OCI-LY1 (cell line): ENCODE results near the gene EPHB2.

ENCODE experiments used
- H2AFZ ChIP-seq: fragments of 200-600 bp; sonication (generic), shearing (Covaris generic); 2 replicates; pipeline ENCODE4 v1.6.0; 2014; ENCODE audit warnings: antibody characterized with exemption, mild to moderate bottlenecking, low read length
- H3F3A ChIP-seq: fragments of 200-600 bp; sonication (generic), shearing (Covaris generic); 2 replicates; pipeline ENCODE4 v1.6.0; 2014; ENCODE audit warnings: mild to moderate bottlenecking, antibody characterized with exemption, low read length, moderate library complexity; ENCODE audit not compliant: insufficient read depth
- H3K27ac ChIP-seq: fragments of 200-600 bp; sonication (generic); 2 replicates; pipeline ENCODE4 v1.5.1; 2014; ENCODE audit warnings: low read length, mixed run types, mild to moderate bottlenecking, low read depth; ENCODE audit not compliant: poor library complexity, severe bottlenecking
- H3K27me3 ChIP-seq: fragments of 200-600 bp; sonication (generic); 2 replicates; pipeline ENCODE4 v1.6.0; 2014; ENCODE audit warnings: antibody characterized with exemption, mild to moderate bottlenecking, low read length, moderate library complexity; ENCODE audit not compliant: insufficient read depth
- H3K36me3 ChIP-seq: fragments of 200-600 bp; sonication (generic); 2 replicates; pipeline ENCODE4 v1.6.1; 2014; ENCODE audit warnings: mild to moderate bottlenecking, antibody characterized with exemption, low read length, moderate library complexity, mixed read lengths; ENCODE audit not compliant: insufficient read depth
- H3K4me1 ChIP-seq: fragments of 200-600 bp; sonication (generic); 2 replicates; pipeline ENCODE4 v1.5.1; 2014; ENCODE audit warnings: mild to moderate bottlenecking, low read length, moderate library complexity; ENCODE audit not compliant: insufficient read depth, severe bottlenecking
- H3K4me2 ChIP-seq: fragments of 200-600 bp; sonication (generic), shearing (Covaris generic); 2 replicates; pipeline ENCODE4 v1.6.1; 2014; ENCODE audit warnings: low read length
- H3K4me3 ChIP-seq: fragments of 200-600 bp; sonication (generic); 2 replicates; pipeline ENCODE4 v1.5.1; 2014; ENCODE audit warnings: low read length, low read depth, mild to moderate bottlenecking, mixed read lengths; ENCODE audit not compliant: poor library complexity, severe bottlenecking
- H3K79me2 ChIP-seq: fragments of 200-600 bp; shearing (Covaris generic); 2 replicates; pipeline ENCODE4 v1.6.1; 2016; ENCODE audit warnings: mixed run types, low read length, mixed read lengths; ENCODE audit not compliant: insufficient read depth
- H3K9ac ChIP-seq: fragments of 200-600 bp; sonication (generic), shearing (Covaris generic); 2 replicates; pipeline ENCODE4 v1.6.1; 2014; ENCODE audit warnings: mild to moderate bottlenecking, low read length, mixed read lengths
- H3K9me2 ChIP-seq: fragments of 200-600 bp; sonication (generic), shearing (Covaris generic); 2 replicates; pipeline ENCODE4 v1.6.1; 2014; ENCODE audit warnings: low read depth, mild to moderate bottlenecking, low read length, mixed read lengths
- H3K9me3 ChIP-seq: fragments of 200-600 bp; shearing (Covaris generic); 2 replicates; pipeline ENCODE4 v1.6.1; 2014; ENCODE audit warnings: low read length, mixed read lengths
- H4K20me1 ChIP-seq: fragments of 200-600 bp; sonication (generic), shearing (Covaris generic); 2 replicates; pipeline ENCODE4 v1.6.0; 2016; ENCODE audit warnings: mild to moderate bottlenecking, low read length; ENCODE audit not compliant: insufficient read depth
- EZH2 ChIP-seq: fragments of 200-600 bp; sonication (generic), shearing (Covaris generic); IDR thresholded peaks from 2 replicates; pipeline ENCODE4 v1.8.0; 2017; ENCODE audit warnings: borderline replicate concordance, mixed run types, mild to moderate bottlenecking, antibody characterized with exemption, low read length, moderate library complexity, mixed read lengths
- TF ChIP-seq, protein P1 (sequence below): fragments of 200-600 bp; sonication (generic), shearing (Covaris generic); IDR thresholded peaks from 2 replicates; pipeline ENCODE4 v1.5.1; 2017; ENCODE audit warnings: mild to moderate bottlenecking, antibody characterized with exemption, low read length, moderate library complexity, mixed read lengths

Gene EPHB2

GRCh38 chr1:22799971-22800370 lies 89.3 kb downstream of the EPHB2 start:
- H3K27me3 ChIP-seq, result no peaks in the 10 kb centered on the region
- no peak overlapping the region for H3K9ac ChIP-seq
- no peaks in the 10 kb centered on the region for H4K20me1 ChIP-seq
- H3K9me3 ChIP-seq, result no peaks in the 10 kb centered on the region
- H3F3A ChIP-seq, result no peaks in the 10 kb centered on the region
- H3K9me2 ChIP-seq, result no peaks in the 10 kb centered on the region
- H2AFZ ChIP-seq, result no peak overlapping the region
- no peak overlapping the region for H3K27ac ChIP-seq
- H3K4me2 ChIP-seq, result peak overlapping the region; percentile 14; the same call in 1 of the 2 replicates
- H3K4me1 ChIP-seq, result no peaks in the 10 kb centered on the region
- H3K79me2 ChIP-seq, result no peaks in the 10 kb centered on the region
- peak overlapping the region; percentile 31 for H3K4me3 ChIP-seq
- TF ChIP-seq EZH2, result no peak
- TF ChIP-seq, protein P1, sequence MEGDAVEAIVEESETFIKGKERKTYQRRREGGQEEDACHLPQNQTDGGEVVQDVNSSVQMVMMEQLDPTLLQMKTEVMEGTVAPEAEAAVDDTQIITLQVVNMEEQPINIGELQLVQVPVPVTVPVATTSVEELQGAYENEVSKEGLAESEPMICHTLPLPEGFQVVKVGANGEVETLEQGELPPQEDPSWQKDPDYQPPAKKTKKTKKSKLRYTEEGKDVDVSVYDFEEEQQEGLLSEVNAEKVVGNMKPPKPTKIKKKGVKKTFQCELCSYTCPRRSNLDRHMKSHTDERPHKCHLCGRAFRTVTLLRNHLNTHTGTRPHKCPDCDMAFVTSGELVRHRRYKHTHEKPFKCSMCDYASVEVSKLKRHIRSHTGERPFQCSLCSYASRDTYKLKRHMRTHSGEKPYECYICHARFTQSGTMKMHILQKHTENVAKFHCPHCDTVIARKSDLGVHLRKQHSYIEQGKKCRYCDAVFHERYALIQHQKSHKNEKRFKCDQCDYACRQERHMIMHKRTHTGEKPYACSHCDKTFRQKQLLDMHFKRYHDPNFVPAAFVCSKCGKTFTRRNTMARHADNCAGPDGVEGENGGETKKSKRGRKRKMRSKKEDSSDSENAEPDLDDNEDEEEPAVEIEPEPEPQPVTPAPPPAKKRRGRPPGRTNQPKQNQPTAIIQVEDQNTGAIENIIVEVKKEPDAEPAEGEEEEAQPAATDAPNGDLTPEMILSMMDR, result no peak
- H3K36me3 ChIP-seq, result no peaks in the 10 kb centered on the region; the same call in 1 of the 2 replicates

- no peaks in the 10 kb centered on the region for H3K9me2 ChIP-seq
- H3K36me3 ChIP-seq, result no peaks in the 10 kb centered on the region; the same call in 1 of the 2 replicates
- no peak overlapping the region for H2AFZ ChIP-seq
- H3K4me3 ChIP-seq, result peak overlapping the region; percentile 31
- H3K4me2 ChIP-seq, result no peak overlapping the region
- no peak overlapping the region for H3K9ac ChIP-seq
- no peak for TF ChIP-seq EZH2
- TF ChIP-seq, protein P1, result no peak
- H3K27ac ChIP-seq, result no peak overlapping the region
- no peaks in the 10 kb centered on the region for H3F3A ChIP-seq
- H3K79me2 ChIP-seq, result no peaks in the 10 kb centered on the region
- no peaks in the 10 kb centered on the region for H4K20me1 ChIP-seq
- no peaks in the 10 kb centered on the region for H3K27me3 ChIP-seq
- H3K9me3 ChIP-seq, result no peaks in the 10 kb centered on the region
- H3K4me1 ChIP-seq, result no peaks in the 10 kb centered on the region
These were observed 90.0 kb downstream of the EPHB2 start for GRCh38 chr1:22800629-22801028.

- H4K20me1 ChIP-seq, result no peaks in the 10 kb centered on the region
- TF ChIP-seq, protein P1, result no peak
- no peak for TF ChIP-seq EZH2
- H3F3A ChIP-seq, result no peaks in the 10 kb centered on the region
- no peak overlapping the region for H3K4me2 ChIP-seq
- no peak overlapping the region for H3K27ac ChIP-seq
- no peaks in the 10 kb centered on the region for H3K27me3 ChIP-seq
- H3K9me2 ChIP-seq, result no peaks in the 10 kb centered on the region
- no peak overlapping the region for H3K4me3 ChIP-seq
- no peaks in the 10 kb centered on the region; the same call in 1 of the 2 replicates for H3K36me3 ChIP-seq
- no peaks in the 10 kb centered on the region for H3K9me3 ChIP-seq
- no peak overlapping the region for H2AFZ ChIP-seq
- no peaks in the 10 kb centered on the region for H3K4me1 ChIP-seq
- H3K79me2 ChIP-seq, result no peaks in the 10 kb centered on the region
- no peak overlapping the region for H3K9ac ChIP-seq
These were observed 90.7 kb downstream of the EPHB2 start for GRCh38 chr1:22801347-22801746.
